Muscle of leg (tissue), 11 donors: ENCODE measurements around the gene TBC1D23. TPM values are rescaled to one million over a fixed set of nuclear protein-coding genes. Genes with fewer than 3 reads are reported as not detected.
"Not testable (repeated sequence)": the region's sequence is repeated elsewhere in the genome, so short reads cannot be mapped to it uniquely, and the experiment has no call there.

Experiments used
- DNase-seq: peaks from one replicate; pipeline ENCODE4 v3.0.0; 2013
- H3K27ac ChIP-seq: one replicate; pipeline ENCODE4 v1.5.1; 2013; ENCODE audit warnings: mild to moderate bottlenecking, low read length, control low read depth
- H3K27me3 ChIP-seq: one replicate; pipeline ENCODE4 v1.6.1; 2013; ENCODE audit warnings: low read length; ENCODE audit not compliant: control insufficient read depth, insufficient read depth
- H3K36me3 ChIP-seq: one replicate; pipeline ENCODE4 v1.6.1; 2013; ENCODE audit warnings: low read length; ENCODE audit not compliant: control insufficient read depth, insufficient read depth
- H3K4me1 ChIP-seq: one replicate; pipeline ENCODE4 v1.6.1; 2013; ENCODE audit warnings: low read length; ENCODE audit not compliant: control insufficient read depth, insufficient read depth
- H3K4me3 ChIP-seq: one replicate; pipeline ENCODE4 v1.5.1; 2013; ENCODE audit warnings: low read length, control low read depth
- H3K9me3 ChIP-seq: replicated peaks from 2 replicates; pipeline ENCODE4 v1.6.1; 2013; ENCODE audit warnings: low read depth, low read length; ENCODE audit not compliant: control insufficient read depth
- WGBS: methylation state at CpG from one replicate; pipeline ENCODE4 v1.1.5; 2013; ENCODE audit warnings: missing lambda C conversion rate; ENCODE audit not compliant: insufficient coverage; 5-methylcytosine and 5-hydroxymethylcytosine counted together
- polyA plus RNA-seq, 8 donors: library from polyadenylated mRNA; unstranded; fragments of 120-200 nt; gene quantifications; one replicate each; pipeline versions ENCODE4 v1.2.1 to v1.2.3, GENCODE V29; 2013; ENCODE audit warnings: inconsistent platforms in 1 of 8, low replicate concordance in 1 of 8; ENCODE audit not compliant: insufficient read length in 8 of 8, insufficient read depth in 1 of 8
- total RNA-seq: library from RNA; stranded (reverse); fragments of 120-200 nt; gene quantifications from one replicate; pipeline ENCODE4 v1.2.4, GENCODE V29; 2013

TBC1D23 gene
- total and polyA plus RNA-seq, 9 donors, result 27.0 to 37.3 (median 31.4) TPM

- no peak for DNase-seq
- Histone ChIP-seq H3K36me3 (no peaks in the 10 kb centered on the region), H3K4me3 (no peak overlapping the region), H3K4me1 (peaks cover 5% of the 10 kb centered on the region), H3K9me3 (no peaks in the 10 kb centered on the region), H3K27me3 (no peaks in the 10 kb centered on the region), H3K27ac (no peak overlapping the region)
- WGBS, result no CpG with 5 or more reads among the region's 1 CpG
These were observed 5.7 kb downstream of the TBC1D23 start for GRCh38 chr3:100266531-100266930.

GRCh38 chr3:100268156-100268555 is 7.4 kb downstream of the TBC1D23 start:
- Histone ChIP-seq H3K27me3 (no peaks in the 10 kb centered on the region), H3K27ac (no peak overlapping the region), H3K36me3 (no peaks in the 10 kb centered on the region), H3K4me3 (no peak overlapping the region), H3K9me3 (no peaks in the 10 kb centered on the region), H3K4me1 (peaks cover 2% of the 10 kb centered on the region)
- DNase-seq, result no peak

- DNase-seq, result no peak
- H3K27ac ChIP-seq, result no peak overlapping the region
- H3K4me1 ChIP-seq, result peaks cover 2% of the 10 kb centered on the region
- H3K27me3 ChIP-seq, result no peaks in the 10 kb centered on the region
- H3K36me3 ChIP-seq, result no peaks in the 10 kb centered on the region
- no CpG with 5 or more reads among the region's 2 CpGs for WGBS
- H3K9me3 ChIP-seq, result no peaks in the 10 kb centered on the region
- H3K4me3 ChIP-seq, result no peak overlapping the region
These were observed 8.2 kb downstream of the TBC1D23 start for GRCh38 chr3:100269001-100269400.

DNA sequence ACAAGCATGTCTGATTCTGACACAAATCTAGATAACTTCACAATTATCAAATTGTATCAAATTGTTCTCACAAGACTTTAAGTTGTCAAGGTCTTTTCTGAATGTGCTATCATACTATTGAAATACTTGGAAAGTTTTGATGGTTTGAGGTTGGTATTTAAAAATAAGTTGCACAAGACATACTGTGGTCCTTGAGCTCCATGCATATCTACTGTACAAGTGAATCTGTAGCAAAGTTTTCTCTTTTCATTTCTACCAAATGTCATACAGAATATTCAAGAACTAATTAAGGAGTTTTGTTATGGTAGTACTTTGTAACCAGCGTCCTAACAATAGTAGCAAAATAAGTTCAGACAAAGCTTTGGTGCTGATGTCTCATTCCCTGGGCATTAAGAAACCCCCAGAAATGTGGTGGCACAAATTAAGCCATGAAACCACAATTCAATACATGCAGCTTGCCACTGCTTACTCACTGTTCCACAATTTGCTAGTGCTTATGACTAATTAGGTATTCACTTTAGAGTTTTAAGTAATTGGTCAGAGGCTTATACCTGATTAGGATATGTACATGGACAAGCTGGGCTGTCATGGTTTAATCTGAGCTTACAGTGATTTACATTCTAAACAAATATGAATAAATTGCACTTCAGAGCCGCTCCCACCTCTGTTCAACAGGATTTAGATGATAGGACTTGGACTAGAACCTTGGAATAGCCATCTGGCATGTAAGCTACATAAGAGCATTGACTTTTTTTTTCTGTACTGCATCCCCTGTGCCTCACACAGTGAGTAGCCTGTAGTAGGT is 8.8 kb downstream of the TBC1D23 start:
- WGBS, result 80% methylated on average over 1 of the region's 2 CpGs
- H3K27ac ChIP-seq, result no peak overlapping the region

GRCh38 chr3:100270215-100270583 is 9.4 kb downstream of the TBC1D23 start:
- H3K27ac ChIP-seq, result no peak overlapping the region
- H3K4me1 ChIP-seq, result peaks cover 2% of the 10 kb centered on the region
- WGBS, result 96% methylated on average over 2 of the region's 2 CpGs

More for the DNA sequence above, 8.8 kb downstream of the TBC1D23 start:
- no peak for DNase-seq
- no peak overlapping the region for H3K4me3 ChIP-seq
- no peaks in the 10 kb centered on the region for H3K27me3 ChIP-seq
- no peaks in the 10 kb centered on the region for H3K9me3 ChIP-seq
- H3K4me1 ChIP-seq, result peaks cover 2% of the 10 kb centered on the region
- no peaks in the 10 kb centered on the region for H3K36me3 ChIP-seq

DNA sequence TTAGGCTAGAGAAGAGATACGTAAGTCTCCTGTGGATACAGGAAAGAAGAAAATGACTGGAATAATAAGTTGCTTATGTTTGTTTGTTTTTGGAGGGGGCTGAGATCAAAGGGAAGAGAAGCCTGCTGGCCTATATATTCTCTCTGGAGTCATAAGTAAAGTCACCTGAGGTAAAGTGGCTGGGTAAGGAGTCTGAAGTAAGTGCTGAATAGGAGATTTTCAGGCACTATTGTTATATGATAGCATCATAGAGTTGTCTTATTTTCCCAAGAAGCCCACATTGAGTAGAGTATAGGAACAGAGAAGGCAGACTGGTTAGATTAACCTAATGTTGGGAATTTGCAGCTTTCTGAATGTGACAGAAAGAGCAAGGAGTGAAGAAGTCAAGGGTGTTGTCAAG is 10.7 kb downstream of the TBC1D23 start:
- Histone ChIP-seq H3K4me3 (no peak overlapping the region), H3K27ac (no peak overlapping the region)

More at GRCh38 chr3:100270215-100270583, 9.4 kb downstream of the TBC1D23 start:
- DNase-seq, result no peak
- Histone ChIP-seq H3K9me3 (no peaks in the 10 kb centered on the region), H3K27me3 (no peaks in the 10 kb centered on the region), H3K4me3 (no peak overlapping the region), H3K36me3 (peaks cover under 1% of the 10 kb centered on the region)

DNA sequence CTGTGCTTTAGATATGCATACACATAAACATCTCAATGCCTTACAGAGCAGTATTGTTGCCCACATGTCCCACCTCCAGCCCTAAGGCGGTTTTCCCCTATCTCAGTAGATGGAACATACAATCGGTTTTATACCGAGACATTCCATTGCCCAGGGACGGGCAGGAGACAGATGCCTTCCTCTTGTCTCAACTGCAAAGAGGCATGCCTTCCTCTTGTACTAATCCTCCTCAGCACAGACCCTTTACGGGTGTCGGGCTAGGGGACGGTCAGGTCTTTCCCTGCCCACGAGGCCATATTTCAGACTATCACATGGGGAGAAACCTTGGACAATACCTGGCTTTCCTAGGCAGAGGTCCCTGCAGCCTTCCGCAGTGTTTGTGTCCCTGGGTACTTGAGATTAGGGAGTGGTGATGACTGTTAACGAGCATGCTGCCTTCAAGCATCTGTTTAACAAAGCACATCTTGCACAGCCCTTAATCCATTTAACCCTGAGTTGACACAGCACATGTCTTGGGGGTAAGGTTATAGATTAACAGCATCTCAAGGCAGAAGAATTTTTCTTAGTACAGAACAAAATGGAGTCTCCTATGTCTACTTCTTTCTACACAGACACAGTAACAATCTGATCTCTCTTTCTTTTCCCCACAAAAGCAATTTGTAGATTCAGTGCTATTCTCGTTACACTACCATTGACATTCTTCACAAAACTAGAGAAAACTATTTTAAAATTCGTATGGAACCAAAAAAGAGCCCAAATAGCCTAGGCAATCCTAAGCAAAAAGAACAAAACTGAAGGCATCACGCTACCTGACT is 12.2 kb downstream of the TBC1D23 start:
- H3K4me1 ChIP-seq, DNase-seq, H3K27ac ChIP-seq, H3K4me3 ChIP-seq, H3K36me3 ChIP-seq, H3K27me3 ChIP-seq, H3K9me3 ChIP-seq: not testable (repeated sequence)
- 100% methylated on average over 2 of the region's 13 CpGs for WGBS

More for the DNA sequence above, 10.7 kb downstream of the TBC1D23 start:
- 93% methylated on average over 1 of the region's 1 CpG for WGBS
- peaks cover 2% of the 10 kb centered on the region for H3K4me1 ChIP-seq
- no peaks in the 10 kb centered on the region for H3K27me3 ChIP-seq
- no peak for DNase-seq
- no peaks in the 10 kb centered on the region for H3K9me3 ChIP-seq
- peaks cover 2% of the 10 kb centered on the region for H3K36me3 ChIP-seq

GRCh38 chr3:100274361-100274760 is 13.6 kb downstream of the TBC1D23 start:
- no peak for DNase-seq
- no peaks in the 10 kb centered on the region for H3K27me3 ChIP-seq
- H3K4me1 ChIP-seq, result peaks cover 2% of the 10 kb centered on the region
- no peak overlapping the region for H3K27ac ChIP-seq
- no peak overlapping the region for H3K4me3 ChIP-seq
- peaks cover 2% of the 10 kb centered on the region for H3K36me3 ChIP-seq
- no peaks in the 10 kb centered on the region for H3K9me3 ChIP-seq
- no CpG with 5 or more reads among the region's 5 CpGs for WGBS

DNA sequence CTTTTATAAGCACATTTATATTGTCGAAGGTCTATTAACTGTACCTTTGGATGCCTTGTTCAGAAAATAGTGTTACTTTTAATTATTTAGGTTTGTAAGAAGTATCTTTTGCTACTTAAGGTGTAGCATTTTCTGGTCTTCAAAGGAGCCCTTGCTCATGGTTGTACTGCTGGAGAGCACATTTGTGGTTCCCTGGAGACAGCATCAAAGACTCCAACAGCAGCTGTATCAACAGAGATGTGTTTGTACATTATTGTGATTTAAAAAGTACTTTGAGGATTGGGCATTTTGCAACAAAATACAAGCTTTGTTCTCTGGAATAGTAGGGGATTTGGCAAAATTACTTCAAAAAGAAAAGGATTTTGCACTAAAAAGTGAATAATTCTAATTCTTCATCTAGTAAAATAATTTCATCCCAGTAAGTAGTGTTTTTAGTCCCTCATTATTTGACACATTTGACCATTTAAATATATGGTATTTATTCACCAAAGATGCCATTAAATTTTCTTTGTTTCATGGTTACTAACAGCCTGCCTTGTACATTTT is 16.5 kb downstream of the TBC1D23 start:
- Histone ChIP-seq H3K36me3 (peaks cover 7% of the 10 kb centered on the region), H3K4me3 (no peak overlapping the region), H3K9me3 (no peaks in the 10 kb centered on the region), H3K27me3 (no peaks in the 10 kb centered on the region), H3K27ac (no peak overlapping the region), H3K4me1 (no peaks in the 10 kb centered on the region)
- WGBS, result no CpG with 5 or more reads among the region's 1 CpG
- DNase-seq, result no peak

GRCh38 chr3:100278910-100279309 is 18.1 kb downstream of the TBC1D23 start:
- no peak for DNase-seq
- no CpG with 5 or more reads among the region's 2 CpGs for WGBS
- peaks cover 7% of the 10 kb centered on the region for H3K36me3 ChIP-seq
- no peaks in the 10 kb centered on the region for H3K27me3 ChIP-seq
- no peaks in the 10 kb centered on the region for H3K9me3 ChIP-seq
- H3K4me1 ChIP-seq, result no peaks in the 10 kb centered on the region
- no peak overlapping the region for H3K4me3 ChIP-seq
- no peak overlapping the region for H3K27ac ChIP-seq
